ENCODE data around the gene EXD3.

DNA sequence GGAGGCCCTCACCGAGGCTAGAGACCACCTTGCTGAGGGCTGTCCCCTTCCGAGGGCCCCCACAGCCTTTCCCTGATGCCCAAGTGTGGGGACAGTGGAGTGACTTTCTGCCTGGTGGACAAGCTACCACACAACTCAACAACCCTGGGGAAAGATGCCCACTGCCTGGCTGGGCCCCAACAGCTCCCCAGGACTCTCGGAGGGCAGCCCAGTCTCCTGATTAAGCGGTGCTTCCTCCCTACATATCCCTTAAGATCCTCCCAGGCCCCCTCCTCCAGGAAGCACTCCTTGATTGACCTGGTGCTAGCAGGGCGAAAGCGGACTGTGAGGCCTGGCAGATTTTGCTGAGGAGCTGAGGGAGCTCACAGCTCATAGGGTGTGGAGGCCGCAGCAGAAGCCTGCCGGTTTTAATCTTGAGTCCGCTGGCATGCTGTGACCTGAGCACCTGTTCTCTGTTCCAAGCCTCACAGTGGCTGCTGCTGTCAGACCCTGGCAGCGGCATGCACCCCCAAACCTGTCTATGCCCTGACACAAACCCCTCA lies 34.0 kb upstream of the EXD3 start:
- TF ChIP-seq POLR2A (IDR thresholded peaks at IDR 0.05) (no peak), CTCF (IDR thresholded peaks at IDR 0.05) (no peak)
